ENCODE data around the gene DEFB126.
"Not testable (repeated sequence)": the region's sequence is repeated elsewhere in the genome, so short reads cannot be mapped to it uniquely, and the experiment has no call there.

DEFB126 gene, protein sequence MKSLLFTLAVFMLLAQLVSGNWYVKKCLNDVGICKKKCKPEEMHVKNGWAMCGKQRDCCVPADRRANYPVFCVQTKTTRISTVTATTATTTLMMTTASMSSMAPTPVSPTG

DNA sequence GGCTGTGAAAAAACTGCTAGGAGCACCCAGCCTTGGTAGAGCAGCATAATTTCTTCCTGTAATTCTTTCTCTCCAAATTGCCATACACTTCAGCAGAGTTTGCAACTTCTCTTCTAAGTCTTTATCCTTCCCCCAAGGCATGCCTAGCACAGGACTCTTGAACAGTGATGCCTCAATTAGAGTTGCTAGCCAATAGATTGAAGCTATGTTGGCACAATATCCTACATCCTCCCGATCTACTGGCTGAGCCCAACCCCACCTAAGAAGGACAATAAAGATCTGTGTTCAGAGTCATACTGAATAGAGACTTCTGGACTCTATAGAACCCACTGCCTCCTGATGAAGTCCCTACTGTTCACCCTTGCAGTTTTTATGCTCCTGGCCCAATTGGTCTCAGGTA is at the start of gene DEFB126:
Gene DEFB126, plus strand, starts transcription at position 301 of the 400 bp plus-strand sequence. Its CDS starts 39 bp downstream, at position 340.
- no peak for DNase-seq (ENCODE audit: low read depth in 2 of 2)

DNA sequence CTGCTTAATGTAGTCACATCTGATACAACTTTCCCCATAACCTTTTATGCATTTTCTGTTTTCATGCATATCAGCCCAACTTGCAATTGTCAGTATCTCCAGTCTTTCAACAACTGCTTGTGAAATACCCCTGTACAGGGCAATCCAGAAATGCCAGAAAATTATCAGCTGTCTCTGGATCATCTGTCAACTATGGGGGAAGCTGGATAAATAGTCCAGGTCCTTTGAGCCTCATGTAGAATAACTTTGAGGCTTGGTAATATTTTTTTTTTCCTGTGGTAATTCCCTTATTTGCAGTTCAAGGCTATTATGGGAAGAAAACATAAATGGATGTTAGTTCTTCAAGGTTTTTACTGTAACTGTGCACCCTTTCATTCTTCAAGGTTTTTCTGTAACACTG is 48.7 kb upstream of the DEFB126 start:
- DNase-seq (ENCODE audit: low read depth in 2 of 2), result no peak

DNA sequence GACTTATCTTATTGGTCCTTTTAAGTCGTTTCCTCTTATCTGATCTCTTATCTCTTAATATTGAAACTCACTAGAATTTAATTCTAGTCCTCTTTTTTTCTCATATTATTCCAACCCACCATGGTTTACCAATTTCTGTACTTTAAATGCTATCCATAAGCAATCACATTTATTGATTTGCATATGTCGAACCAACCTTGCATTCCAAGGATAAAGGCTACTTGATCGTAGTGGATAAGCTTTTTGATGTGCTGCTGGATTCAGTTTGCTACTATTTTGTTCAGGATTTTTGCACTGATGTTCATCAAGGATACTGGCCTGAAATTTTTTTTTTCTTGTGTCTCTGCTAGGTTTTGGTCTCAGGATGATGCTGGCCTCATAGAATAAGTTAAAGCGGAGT is 47.2 kb upstream of the DEFB126 start:
- no peak for DNase-seq (ENCODE audit: low read depth in 2 of 2)

DNA sequence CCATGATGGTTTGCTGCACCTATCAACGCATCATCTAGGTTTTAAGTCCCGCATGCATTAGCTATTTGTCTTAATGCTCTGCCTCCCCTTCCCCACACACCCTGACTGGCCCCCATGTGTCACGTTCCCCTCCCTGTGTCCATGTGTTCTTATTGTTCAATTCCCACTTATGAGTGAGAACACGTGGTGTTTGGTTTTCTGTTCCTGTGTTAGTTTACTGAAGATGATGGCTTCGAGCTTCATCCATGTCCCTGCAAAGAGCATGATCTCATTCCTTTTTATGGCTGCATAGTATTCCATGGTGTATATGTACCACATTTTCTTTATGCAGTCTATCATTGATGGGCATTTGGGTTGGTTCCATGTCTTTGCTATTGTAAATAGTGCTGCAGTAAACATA is 44.7 kb upstream of the DEFB126 start:
- not testable (repeated sequence) for DNase-seq (ENCODE audit: low read depth in 2 of 2)

DNA sequence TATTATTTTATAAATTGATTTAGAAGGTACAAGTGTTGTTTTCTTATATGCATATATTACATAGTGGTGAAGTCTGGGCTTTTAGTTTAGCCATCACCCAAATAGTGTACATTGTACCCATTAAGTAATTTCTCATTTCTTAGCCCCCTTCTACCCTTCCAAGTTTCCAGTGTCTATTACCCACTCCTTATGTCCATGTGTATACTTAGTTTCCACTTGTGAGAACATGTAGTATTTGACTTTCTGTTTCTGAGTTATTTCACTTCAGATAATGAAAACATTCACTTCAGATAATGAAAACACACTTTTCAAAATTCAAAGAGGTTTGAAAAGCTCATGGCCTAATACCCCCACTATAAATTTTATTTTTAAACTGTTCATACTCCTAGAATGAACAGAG is 40.4 kb upstream of the DEFB126 start:
- DNase-seq (ENCODE audit: low read depth in 2 of 2), result no peak

DNA sequence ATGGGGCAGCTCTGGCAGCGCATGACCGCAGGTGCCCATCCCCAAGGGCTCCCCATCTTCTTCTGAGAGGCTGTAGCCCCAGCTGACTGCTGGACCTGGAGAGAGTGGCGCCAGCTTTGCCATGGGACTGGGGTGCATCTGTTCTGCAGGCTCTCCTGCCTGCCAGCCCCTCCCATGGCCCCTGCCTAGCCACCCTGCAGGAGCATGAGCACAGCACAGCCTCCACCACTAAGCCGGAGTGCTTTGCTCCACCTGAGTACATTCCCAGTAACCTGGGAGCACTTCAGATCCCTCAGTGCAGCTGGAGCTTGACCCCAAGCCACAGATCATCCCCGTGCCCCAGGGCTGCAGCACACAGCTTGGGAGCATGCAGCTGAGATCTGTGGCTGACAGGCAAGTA is 38.9 kb upstream of the DEFB126 start:
- no peak for DNase-seq (ENCODE audit: low read depth in 2 of 2)

DNA sequence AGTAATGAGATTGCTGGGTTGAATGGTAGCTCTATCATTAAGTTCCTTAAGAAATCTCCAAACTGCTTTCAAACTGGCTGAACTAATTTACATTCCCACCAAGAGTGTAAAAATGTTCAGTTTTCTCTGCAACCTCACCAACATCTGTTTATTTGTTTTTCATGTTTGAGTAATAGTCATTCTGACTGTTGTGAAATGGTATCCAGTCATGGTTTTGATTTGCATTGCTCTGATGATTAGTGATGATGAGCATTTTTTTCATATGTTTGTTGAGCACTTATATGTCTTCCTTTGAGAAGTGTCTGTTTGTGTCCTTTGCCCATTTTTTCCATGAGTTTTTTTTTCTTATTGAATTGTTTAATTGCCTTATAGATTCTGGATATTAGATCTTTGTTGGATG is 30.0 kb upstream of the DEFB126 start:
- DNase-seq (ENCODE audit: low read depth in 2 of 2), result no peak

DNA sequence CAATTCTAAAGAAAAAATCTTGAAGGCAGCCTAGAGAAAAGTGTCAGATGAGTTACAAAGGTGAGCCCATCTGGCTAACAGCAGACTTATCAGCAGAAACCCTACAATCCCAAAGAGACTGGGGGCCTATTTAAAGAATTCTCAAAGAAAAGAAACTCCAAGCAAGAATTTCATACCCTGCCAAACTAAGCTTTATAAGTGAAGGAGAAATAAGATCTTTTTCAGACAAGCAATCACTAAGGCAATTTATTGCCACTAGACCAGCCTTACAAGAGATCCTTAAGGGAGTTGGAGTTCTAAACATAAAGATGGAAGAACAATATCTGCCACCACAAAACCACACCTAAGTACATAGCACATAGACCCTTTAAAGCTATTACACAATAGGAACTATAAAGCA is 24.9 kb upstream of the DEFB126 start:
- DNase-seq (ENCODE audit: low read depth in 2 of 2), result no peak

DNA sequence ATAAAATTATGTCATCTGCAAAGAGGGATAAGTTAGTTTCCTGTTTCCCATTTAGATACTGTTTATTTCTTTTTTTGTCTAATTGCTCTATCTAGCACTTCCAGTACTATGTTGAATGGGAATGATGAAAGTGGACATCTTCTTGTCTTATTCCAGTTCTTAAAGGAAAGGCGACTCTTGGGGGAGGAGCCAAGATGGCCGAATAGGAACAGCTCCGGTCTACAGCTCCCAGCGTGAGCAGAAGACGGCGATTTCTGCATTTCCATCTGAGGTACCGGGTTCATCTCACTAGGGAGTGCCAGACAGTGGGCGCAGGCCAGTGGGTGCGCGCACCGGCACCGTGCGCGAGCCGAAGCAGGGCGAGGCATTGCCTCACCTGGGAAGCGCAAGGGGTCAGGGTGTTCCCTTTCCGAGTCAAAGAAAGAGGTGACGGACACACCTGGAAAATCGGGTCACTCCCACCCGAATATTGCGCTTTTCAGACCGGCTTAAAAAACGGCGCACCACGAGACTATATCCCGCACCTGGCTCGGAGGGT is 12.5 kb upstream of the DEFB126 start:
- DNase-seq (ENCODE audit: low read depth in 2 of 2), result not testable (repeated sequence)

DNA sequence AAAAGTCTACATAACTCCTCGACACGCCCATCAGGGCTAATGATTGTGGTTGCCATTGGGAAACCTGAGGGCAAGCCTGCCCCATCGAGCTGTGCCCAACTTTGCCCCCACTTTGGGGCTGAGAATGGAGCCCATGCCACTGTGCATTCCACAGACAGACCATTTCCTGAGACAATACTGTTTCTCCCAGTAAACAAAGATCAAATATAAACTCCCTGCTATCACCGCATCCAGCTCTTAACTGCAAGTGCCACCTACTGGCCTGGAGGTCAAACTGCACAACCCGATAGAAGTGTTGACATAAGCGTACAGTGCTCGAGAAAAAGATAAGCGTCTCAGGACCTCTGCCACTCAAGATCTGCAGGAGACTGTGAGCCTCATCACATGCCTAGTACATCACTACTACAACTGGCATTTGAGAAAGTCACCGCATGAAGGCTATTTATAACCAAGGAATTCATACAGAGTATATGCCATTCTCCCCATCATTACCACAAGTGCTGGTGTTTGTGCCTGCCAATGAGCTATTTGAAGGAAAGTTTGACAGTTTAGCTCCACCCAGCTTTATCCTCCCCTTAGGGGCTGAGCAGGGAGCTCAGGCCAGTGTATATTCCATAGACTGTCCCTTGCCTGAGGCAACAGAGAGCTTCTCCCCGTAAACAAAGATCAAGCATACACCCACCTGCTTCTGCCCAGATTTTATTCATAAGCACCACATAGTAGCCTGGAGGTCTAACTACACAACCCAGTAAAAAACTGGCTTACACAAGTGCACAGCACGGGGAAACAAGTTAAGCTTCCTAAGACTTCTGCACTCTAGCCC is 4.5 kb upstream of the DEFB126 start:
- DNase-seq (ENCODE audit: low read depth in 2 of 2), result no peak

DNA sequence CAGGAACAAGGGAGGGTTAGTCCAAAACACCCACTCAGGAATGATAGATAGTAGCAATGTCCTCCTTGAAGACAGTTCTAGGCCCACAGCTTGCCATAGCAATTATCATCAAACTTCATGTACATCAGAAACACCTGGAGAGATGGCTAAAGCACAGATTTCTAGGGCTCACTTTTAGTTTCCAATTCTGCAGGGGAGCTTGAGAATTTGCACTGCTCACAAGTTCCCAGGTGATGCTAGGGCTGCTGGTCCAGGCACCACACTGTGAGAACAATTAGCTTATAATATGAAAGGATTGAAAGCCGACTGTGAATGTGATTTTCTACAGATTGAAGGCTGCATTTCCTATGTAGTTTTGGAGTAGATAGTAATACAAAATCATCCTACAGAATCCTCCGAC is 3.5 kb downstream of the DEFB126 start:
- DNase-seq (ENCODE audit: low read depth in 2 of 2), result no peak

DNA sequence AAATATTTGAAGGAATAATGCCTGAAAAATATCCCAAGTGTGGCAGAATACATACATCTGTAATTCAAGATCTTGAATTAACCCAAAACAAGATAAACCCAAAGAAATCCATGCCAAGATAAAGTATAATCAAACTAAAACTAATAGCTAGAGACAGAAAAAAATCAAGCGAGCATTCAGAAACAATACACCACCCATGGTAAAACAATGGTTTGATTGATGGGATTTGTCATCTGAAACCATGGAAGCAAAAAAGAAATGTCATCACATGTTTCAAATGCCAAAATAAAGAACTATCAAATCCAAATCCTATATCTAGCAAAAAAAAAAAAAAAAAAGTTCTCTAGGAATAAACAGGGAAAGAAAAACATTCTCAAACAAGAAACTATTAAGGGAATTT is 9.7 kb downstream of the DEFB126 start:
- no peak for DNase-seq (ENCODE audit: low read depth in 2 of 2)

DNA sequence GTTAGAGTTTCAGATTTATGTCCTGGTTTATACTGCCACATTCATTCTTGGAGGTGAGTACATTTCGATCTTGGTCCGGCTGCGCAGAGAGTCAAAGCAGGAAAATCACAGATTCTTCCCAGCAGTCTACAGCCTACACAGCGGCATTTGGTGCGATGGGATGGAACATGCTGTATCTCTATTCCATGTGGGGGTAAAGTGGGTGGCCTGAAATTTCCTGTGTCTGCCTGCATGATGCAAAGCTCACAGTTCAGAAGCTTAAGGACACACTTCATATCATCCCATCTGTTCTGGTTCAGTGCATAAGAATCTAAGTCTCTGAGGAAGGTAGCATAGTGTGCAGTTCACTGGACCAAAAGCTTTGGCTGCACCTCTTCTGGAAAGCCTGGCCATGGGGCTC is 14.8 kb downstream of the DEFB126 start, which contains the start of gene DEFB127:
Gene DEFB127, plus strand, starts transcription at position 301 of the 400 bp plus-strand sequence. Its CDS starts 91 bp downstream, at position 392.
- no peak for DNase-seq (ENCODE audit: low read depth in 2 of 2)

DNA sequence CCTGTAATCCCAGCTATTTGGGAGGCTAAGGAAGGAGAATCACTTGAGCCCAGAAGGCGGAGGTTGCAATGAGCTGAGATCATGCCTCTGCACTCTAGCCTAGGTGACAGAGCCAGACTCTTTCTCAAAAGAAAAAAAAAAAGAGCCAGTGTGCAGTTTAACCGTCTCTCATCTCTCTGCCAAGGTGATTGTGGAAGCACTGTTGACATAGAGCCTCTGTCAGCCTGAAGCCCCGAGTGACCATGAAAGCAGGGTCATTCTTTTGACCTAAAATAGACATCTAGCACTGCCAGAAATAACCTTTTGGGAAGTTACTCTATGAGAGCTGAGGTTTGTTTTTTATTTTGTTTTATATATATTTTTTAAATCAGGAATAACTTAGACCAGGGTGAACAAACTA is 22.2 kb downstream of the DEFB126 start:
- no peak for DNase-seq (ENCODE audit: low read depth in 2 of 2)

DNA sequence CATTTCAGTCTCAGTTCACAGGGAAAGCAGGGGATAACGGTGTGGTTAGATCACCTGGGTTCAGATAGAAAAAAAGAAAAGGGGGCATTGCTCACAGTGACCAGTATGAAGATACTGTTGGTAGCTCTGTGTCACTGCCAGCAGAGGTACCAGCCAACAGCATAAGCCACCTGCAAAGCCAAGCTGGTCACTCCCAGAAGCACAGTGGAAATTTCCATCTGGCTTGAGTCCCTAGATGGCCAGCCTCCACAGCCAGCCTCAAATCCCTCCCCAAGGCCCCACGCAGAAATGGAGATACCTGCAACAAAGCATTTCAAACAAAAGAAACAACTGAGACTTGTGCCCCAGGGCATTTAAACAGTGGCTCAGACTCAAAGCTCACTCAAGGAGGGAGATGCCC is 26.5 kb downstream of the DEFB126 start:
- DNase-seq (ENCODE audit: low read depth in 2 of 2), result no peak

DNA sequence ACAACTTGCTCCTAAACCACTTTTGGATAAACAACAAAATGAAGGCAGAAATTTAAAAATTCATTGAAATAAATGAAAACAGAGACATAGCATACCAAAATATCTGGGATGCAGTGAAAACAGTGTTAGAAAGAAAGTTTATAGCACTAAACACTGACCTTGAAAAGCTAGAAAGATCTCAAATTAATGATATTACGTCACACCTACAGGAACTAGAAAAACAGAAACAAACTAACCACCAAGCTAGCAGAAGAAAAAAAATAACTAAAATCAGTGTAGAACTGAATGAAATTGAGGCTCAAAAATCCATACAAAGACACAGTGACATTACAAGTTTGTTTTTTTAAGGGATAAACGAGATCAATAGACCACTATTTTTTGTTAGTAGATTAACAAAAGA is 41.9 kb downstream of the DEFB126 start:
- DNase-seq (ENCODE audit: low read depth in 2 of 2), result no peak

DNA sequence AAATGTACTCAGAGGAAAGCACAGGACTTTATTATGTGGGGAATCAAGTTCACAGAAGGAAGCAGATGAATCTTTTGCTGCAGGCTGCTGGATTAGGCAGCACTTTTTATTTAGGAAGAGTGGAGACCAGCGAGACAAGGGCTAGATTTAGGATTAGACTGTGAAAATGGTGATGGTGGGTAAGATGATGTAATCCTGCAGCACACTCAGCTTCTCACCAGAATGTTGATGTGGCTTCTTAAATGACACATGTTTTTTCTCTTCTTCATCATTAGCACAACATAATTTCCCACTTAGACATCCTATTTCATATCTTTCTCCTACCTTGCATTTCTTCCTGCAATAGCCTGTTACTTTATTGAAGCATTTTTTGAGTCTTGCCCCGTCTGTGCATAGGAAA is 45.3 kb downstream of the DEFB126 start:
- no peak for DNase-seq (ENCODE audit: low read depth in 2 of 2)

DNA sequence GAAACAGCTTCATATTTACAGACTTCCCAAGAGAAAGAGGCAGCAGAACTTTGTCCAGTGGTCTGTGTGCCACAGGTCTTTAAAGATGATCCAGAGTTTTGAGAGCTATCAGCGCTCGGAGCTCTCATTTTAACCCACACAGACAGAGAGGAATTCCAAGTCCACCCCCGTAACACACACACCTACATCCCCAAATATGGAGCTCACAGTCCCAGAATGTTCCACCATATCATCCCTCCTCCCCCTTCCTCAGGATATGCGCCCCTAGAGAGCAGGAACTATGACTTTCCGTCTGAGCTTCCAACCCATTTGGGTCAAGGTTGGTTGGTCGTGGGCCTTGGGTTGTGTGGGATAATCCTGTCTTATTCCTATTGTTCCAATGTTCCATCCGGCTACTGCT is 47.2 kb downstream of the DEFB126 start, which contains the start of gene DEFB128:
Gene DEFB128, minus strand, starts transcription at position 101 of the 400 bp plus-strand sequence. Its CDS starts 88 bp downstream, at position 13.
- no peak for DNase-seq (ENCODE audit: low read depth in 2 of 2)
